CD4-positive, alpha-beta T cell treated with Interleukin-4 for 1 hour (primary cell): ENCODE measurements around the gene PGBD2.
"Not testable (repeated sequence)": the region's sequence is repeated elsewhere in the genome, so short reads cannot be mapped to it uniquely, and the experiment has no call there.

Experiments used
- DNase-seq, 2 donors: peaks; one replicate each; pipeline ENCODE4 v3.0.0-alpha.2; 2020 to 2022

Gene PGBD2

DNA sequence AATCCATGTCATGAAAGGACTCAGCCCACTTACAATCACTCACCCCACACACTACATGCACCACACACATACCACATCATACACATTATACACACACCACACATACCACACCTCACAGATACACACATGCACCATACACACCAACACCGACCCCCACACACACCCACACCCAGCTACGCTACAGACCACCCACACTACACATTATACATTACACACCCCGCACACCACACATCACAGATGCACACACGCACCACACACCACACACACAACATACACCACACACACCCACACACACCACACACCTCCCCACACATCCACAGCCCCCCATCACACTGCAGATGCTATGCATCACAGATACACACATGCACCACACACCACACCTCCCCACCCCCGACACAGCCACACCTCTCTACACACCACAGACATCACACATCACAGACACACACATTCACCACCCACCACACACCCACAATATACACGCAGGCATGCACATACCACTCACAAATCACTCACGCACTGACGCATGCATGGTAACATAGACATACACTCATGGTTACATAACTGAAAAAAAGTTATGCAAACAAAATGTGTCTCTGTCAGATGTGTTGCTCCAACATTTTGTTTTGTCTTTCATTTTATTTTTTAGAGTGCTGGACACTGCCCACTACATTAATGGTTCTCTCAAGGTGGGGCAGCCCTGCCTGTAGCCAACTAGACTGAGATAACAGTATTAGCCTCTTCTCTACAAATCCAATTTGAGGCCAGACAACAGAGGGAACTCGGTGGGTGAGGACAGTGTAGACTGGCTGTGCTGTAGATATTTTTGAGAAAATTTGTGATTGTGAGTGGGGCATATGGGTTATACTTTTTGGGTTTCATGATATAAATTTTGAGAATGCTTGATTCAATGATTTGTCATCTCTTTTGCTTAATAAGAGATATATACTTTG is 15.2 kb upstream of the PGBD2 start:
- DNase-seq = no peak

GRCh38 chr1:248891758-248892157 is 14.3 kb upstream of the PGBD2 start:
- no peak for DNase-seq

GRCh38 chr1:248892590-248892989 is 13.4 kb upstream of the PGBD2 start:
- DNase-seq = no peak

DNA sequence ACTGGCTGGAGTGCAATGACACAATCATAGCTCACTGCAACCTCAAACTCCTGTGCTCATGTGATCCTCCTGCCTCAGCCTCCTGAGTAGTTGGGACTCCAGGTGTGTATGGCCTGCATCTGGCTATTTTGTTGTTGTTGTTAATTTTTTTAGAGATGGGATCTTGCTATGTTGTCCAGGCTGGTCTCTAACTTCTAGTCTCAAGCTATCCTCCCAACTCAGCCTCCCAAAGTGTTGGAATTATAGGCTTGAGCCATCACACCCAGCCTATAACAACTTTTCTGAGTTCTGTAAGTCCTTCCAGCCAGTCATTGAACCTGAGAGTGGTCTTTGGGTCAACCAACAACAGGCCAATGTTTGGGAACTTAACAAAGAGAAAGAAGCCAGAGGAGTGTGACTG is 11.2 kb upstream of the PGBD2 start:
- no peak for DNase-seq

DNA sequence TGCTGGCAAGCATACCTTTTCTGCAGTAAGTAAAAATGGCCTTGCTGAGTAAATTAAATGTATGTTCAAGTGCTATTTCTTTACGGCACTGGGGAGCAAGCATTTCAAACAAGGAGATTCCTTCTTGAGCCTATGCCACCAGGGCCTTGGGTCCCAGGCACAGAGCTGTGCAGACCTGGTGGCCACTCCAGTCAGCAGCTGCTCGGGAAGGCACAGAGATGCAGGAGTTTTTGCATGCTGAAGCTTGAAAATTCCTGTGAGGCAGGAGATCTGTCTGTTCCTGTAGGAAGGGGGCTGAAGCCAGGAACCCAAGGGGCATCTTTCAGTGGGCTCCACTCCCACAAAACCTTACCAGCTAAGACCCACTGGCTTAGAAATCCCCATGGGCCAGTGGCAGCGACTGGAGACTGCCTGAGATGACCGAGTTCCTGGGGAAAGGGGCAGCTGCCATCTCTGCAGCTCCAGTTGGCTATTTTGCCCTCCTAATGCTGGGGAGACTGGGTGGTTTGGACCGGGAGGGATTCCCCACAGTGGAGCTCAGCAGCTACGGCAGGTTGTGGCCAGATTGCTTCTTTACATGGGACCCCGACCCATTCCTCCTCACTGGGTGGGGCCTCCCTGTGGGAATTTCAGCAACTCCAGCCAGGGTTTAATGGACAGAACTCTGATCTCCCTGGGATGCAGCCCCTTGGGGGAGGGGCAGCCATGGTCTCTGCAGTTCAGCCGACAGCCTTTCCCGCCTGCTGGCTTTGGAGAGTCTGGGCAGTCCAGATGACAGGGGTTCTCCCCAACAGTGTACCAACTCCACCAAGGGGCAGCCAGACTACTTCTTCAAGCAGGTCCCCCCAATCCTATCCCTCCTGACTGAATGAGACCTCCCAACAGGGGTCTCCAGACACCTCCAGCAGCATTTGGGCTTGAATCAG is 8.4 kb upstream of the PGBD2 start:
- no peak for DNase-seq

- DNase-seq = no peak
Measured at GRCh38 chr1:248900637-248901036, 5.4 kb upstream of the PGBD2 start.

GRCh38 chr1:248901578-248901977 is 4.5 kb upstream of the PGBD2 start:
- DNase-seq = no peak

DNA sequence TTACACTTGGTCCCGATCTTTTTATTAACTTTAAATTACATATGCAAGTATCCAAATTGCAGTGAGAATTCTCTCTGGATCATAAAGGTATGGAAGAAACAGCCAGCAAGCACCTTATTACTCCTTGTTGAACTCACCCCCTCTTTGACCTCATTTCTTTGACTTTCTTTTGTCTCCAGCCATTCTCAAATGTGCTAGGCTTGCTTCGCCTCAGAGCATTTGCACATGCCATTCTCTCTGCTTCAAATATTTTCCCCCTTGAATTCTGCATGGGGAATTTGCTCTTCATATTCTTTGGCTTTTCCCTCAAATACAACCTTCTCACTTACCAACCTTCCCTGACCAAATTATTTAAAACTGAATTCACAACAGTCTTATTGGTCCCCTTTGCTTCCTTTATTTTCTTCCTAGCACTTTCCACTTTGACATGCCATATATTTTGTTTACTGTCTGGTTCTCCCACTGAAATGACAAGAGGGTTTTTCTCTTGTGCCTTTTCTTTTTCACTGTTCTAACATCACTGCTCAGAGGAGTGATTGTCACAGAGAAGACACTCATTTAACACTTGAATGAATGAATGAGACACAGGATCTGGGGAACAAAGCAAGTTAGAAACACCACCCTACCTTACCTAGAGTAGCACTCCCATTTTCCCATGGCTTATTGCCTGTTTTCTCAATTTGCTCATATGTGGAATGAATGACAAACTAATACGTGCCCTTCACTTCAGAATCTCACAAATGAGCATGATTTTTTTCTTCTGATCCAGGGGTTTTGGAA is 1.4 kb upstream of the PGBD2 start:
- no peak for DNase-seq

- DNase-seq = no peak
Measured at GRCh38 chr1:248905662-248906008, 400 bp upstream of the PGBD2 start.

DNA sequence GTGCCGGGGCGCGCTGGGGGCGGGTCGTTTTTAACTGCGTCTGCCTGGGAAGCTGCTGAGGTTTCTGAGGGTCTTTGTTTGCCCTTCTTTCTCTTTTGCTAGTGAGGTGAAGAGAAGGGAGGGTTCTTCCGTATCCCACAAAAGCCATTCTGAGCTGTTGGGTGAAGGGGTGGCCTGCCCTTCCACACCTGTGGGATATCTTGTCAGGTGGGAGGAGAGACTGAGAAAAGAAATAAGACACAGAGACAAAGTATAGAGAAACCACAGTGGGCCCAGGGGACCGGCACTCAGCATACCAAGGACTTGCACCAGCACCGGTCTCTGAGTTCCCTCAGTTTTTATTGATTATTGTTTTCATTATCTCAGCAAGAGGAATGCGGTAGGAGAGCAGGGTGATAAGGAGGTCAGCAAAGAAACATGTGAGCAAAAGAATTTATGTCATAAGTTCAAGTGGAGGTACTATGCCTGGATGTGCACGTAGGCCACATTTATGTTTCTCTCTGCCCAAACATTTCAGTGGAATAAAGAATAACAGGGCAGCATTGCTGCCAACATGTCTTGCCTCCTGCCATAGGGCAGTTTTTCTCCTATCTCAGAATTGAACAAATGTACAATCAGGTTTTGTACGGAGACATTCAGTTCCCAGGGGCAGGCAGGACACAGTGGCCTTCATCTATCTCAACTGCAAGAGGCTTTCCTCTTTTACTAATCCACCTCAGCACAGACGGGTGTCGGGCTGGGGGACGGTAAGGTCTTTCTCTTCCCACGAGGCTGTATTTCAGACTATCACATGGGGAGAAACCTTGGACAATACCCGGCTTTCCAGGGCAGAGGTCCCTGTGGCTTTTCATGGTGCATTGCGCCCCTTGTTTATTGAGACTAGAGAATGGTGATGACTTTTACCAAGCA is 972 bp downstream of the PGBD2 start:
- DNase-seq = no peak

DNA sequence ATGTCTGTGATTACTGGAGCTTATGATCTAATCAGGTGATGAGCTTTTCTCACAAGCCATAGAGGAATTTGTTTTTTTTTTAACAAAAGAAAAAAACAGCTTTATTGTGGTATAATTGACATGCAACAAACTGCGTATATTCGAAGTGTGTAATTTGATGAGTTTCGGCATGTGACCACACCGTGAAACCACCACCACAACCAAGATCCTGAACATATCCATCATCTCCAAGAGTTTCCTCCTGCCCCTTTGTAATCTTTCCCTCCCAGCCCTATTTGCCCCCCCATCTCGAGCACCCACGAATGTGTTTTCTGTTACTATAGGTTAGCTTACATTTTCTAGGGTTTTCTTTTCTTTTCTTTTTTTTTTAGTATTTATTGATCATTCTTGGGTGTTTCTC is 4.7 kb downstream of the PGBD2 start:
- no peak for DNase-seq

DNA sequence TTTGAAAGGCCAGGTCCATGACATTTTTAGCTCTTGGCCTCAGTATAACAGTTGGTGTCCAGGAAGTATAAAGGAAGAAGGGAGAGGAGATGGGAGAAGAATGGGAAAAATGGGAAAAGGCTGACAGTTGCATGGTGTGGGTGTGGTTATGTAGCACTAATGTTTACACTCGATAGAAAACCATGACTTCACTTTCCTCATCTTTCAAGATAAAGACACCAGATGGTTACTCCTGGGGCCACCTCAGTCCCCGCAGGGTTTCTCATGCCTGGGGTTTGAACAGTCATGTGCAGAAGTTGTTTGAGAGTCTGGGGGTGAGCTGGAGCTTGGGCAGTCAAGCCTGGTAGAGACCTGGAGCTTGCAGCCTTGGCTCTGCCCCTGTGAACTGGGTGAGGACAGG is 7.9 kb downstream of the PGBD2 start:
- DNase-seq = no peak

GRCh38 chr1:248914796-248915381 is 8.9 kb downstream of the PGBD2 start:
- DNase-seq = no peak

- no peak for DNase-seq
Measured at GRCh38 chr1:248918131-248918530, 12.1 kb downstream of the PGBD2 start.

DNA sequence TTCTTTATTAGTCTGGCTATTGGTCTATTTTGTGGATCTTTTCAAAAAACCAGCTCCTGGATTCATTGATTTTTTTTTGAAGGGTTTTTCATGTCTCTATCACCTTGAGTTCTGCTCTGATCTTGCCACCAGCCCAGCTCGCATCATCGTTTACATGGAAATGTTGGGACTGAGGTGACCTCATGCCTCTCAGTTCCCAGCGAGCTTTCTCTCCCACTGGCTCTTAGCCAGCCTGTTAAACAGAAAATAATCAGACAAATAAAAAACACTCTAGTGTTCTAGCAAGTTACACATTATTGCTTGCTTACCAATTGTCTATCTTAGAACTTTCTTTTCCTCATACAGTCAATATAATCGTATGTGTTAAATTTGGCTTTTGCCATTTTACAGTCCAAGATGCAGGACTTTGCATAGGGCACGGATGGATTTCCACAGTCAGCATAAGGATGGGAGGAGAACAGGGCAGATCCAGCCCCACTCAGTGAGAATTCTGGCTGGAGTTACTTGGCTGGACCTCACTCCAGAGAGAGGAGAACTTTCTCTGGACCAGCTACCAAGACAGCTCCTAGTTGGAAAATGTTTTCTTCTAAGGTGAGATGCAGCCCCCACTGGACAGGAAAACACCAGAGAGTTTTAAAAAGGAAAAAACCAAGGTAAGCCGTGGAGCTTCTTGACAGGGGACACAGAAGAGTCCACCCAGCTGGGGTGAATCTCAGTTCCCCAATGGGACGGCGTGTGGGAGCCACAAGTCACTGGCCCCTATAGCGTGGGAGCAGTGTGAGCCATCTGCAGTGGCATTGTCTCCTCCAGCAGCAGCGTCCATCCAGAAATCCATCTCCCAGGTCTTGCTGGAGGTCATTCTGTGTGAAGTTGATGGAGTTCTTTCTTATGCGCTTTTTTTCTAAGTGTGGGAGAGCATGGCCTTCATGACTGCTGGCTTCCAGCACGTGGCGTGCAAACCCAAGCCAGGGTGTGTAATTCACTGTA is 17.6 kb downstream of the PGBD2 start:
- DNase-seq = no peak

GRCh38 chr1:248924696-248925532 is 18.9 kb downstream of the PGBD2 start:
- DNase-seq = peak; percentile 63 to 77

DNA sequence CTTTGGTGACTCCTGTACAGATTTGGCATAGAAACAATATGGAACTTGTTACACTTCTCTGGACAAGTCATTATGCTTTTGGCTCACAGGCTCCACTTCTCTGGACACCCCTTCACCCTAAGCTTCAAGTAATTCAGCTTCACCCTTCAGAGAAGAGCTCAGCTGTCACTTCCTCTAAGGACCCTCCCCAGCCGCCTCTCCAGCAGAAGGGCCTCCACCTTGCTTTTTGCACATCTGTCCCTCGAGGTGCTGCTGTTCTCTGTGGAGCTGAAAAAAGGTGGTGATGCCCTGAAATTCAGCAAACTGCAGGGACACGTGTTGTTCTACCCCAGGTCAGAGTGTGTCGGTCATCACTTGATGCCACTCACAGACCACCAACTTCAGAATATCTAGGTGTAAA is 19.8 kb downstream of the PGBD2 start:
- DNase-seq = not testable (repeated sequence)

GRCh38 chr1:248926401-248927182 is 20.6 kb downstream of the PGBD2 start:
- DNase-seq = no peak
